Activated CD4-positive, alpha-beta T cell treated with anti-CD3 and anti-CD28 coated beads for 36 hours (primary cell): ENCODE data around the gene DMAC2. TPM values are rescaled to one million over a fixed set of nuclear protein-coding genes. Genes with fewer than 3 reads are reported as not detected.
"Not testable (repeated sequence)": the region's sequence is repeated elsewhere in the genome, so short reads cannot be mapped to it uniquely, and the experiment has no call there.

Experiments used
- ATAC-seq: fragments of 200-7000 bp; cut with Tn5 transposase; one replicate; pipeline ENCODE4 v1.10.0; 2021; ENCODE audit warnings: mild to moderate bottlenecking, moderate library complexity
- CTCF ChIA-PET: fragments of 350-600 bp; sonication (Branson Sonifier 250); formaldehyde crosslinking; loops from one replicate; lab custom pipeline; 2021; ENCODE audit warnings: antibody characterized with exemption; lab: Charles Lee
- POLR2A ChIA-PET: fragments of 350-600 bp; sonication (Branson Sonifier 250); formaldehyde crosslinking; loops from one replicate; lab custom pipeline; 2021; ENCODE audit warnings: antibody characterized with exemption, inconsistent platforms; lab: Charles Lee
- DNase-seq: peaks from one replicate; pipeline ENCODE4 v3.0.0-alpha.2; 2020
- H3K27ac Mint-ChIP-seq: one replicate; pipeline ENCODE4 v1.8.0; 2021; ENCODE audit warnings: mixed read lengths
- H3K27me3 Mint-ChIP-seq: one replicate; pipeline ENCODE4 v1.8.0; 2021; ENCODE audit warnings: mixed read lengths
- H3K36me3 Mint-ChIP-seq: one replicate; pipeline ENCODE4 v1.8.0; 2021; ENCODE audit warnings: low read depth, mixed read lengths
- H3K4me1 Mint-ChIP-seq: one replicate; pipeline ENCODE4 v1.8.0; 2021; ENCODE audit warnings: mixed read lengths
- H3K4me3 Mint-ChIP-seq: one replicate; pipeline ENCODE4 v1.8.0; 2021; ENCODE audit warnings: mild to moderate bottlenecking, moderate library complexity, mixed read lengths
- H3K9me3 Mint-ChIP-seq: one replicate; pipeline ENCODE4 v1.8.0; 2021; ENCODE audit warnings: low read depth, mixed read lengths
- intact Hi-C, 2 experiments: fragments of 100-400 bp; cut with DNase I in 1 of 2; cut with micrococcal nuclease in 1 of 2; formaldehyde crosslinking; loops; one replicate each; pipeline versions ENCODE4 v1.14.2 to v1.15.1; 2022 to 2024; cut with DNase I, micrococcal nuclease
- total RNA-seq, 2 experiments: library from RNA; stranded (reverse); gene quantifications; one replicate each; pipeline ENCODE4 v1.2.3, GENCODE V29; 2021

The DMAC2 gene
- total RNA-seq, result 10 to 100 TPM; 52.5 to 66.3 TPM

GRCh38 chr19:41439441-41440222, at the start of gene DMAC2:
Gene DMAC2 (minus strand): TSS chr19:41439912. CDS start chr19:41439899, 13 bp downstream.
- CTCF ChIA-PET, result interaction anchor here (0.6 to 5.4 kb wide), 23 partner anchors 9 to 268 kb away, joined by 3 to 56 read pairs (median 5); partner anchors contain the start of genes B9D2, BCKDHA and CEACAM21
- H3K4me3 Mint-ChIP-seq, result no peak within 1 kb of the TSS
- DNase-seq, result peak; percentile 98
- H3K36me3 Mint-ChIP-seq, result peaks cover 10% of the 10 kb centered on the region
- ATAC-seq, result peak; percentile 97
- intact Hi-C loops, result loop anchor here (1.0 to 5.0 kb wide), 8 partner anchors 42 to 420 kb away; partner anchors contain the start of genes B9D2 (in 2 of the 2), BCKDHA (in 2 of the 2), EXOSC5 (in 2 of the 2) and CCDC97 (in 1 of the 2)
- H3K27ac Mint-ChIP-seq, result peak within 1 kb of the TSS; percentile 2
- no peaks in the 10 kb centered on the region for H3K9me3 Mint-ChIP-seq
- POLR2A ChIA-PET, result interaction anchor here (0.5 to 1.7 kb wide), 12 partner anchors 10 to 175 kb away, joined by 3 to 8 read pairs (median 5); partner anchors contain the start of genes B9D2 and HNRNPUL1
- H3K27me3 Mint-ChIP-seq, result peaks cover 2% of the 10 kb centered on the region
- peaks cover 18% of the 10 kb centered on the region for H3K4me1 Mint-ChIP-seq

GRCh38 chr19:41486953-41487352, 47.2 kb upstream of the DMAC2 start:
- intact Hi-C loops, ATAC-seq, H3K4me1 Mint-ChIP-seq, POLR2A ChIA-PET, H3K4me3 Mint-ChIP-seq, DNase-seq, H3K27ac Mint-ChIP-seq, H3K36me3 Mint-ChIP-seq, H3K9me3 Mint-ChIP-seq: not testable (repeated sequence)
- CTCF ChIA-PET, result interaction anchor here (1.1 to 1.3 kb wide), 3 partner anchors 79 to 220 kb away, joined by 3 to 4 read pairs (median 3); no protein-coding TSS in a partner anchor
- peaks cover 31% of the 10 kb centered on the region for H3K27me3 Mint-ChIP-seq

- DNase-seq (no peak), ATAC-seq (no peak)
- no peak overlapping the region for H3K27ac Mint-ChIP-seq
- H3K27me3 Mint-ChIP-seq, result peaks cover 37% of the 10 kb centered on the region
- H3K4me1 Mint-ChIP-seq, result no peaks in the 10 kb centered on the region
- no peaks in the 10 kb centered on the region for H3K36me3 Mint-ChIP-seq
- H3K4me3 Mint-ChIP-seq, result no peak overlapping the region
- CTCF ChIA-PET, result interaction anchor here (0.6 to 1.3 kb wide), 3 partner anchors 79 to 157 kb away, joined by 3 to 4 read pairs (median 3); no protein-coding TSS in a partner anchor
- POLR2A ChIA-PET, result no interaction called here
- H3K9me3 Mint-ChIP-seq, result no peaks in the 10 kb centered on the region
- intact Hi-C loops, result no loop called here
These were observed 45.1 kb upstream of the DMAC2 start for GRCh38 chr19:41484822-41485221.

GRCh38 chr19:41480336-41480735, 40.6 kb upstream of the DMAC2 start:
- peaks cover 21% of the 10 kb centered on the region for H3K27me3 Mint-ChIP-seq
- POLR2A ChIA-PET, result no interaction called here
- CTCF ChIA-PET, result interaction anchor here (1.0 to 1.2 kb wide), 2 partner anchors 32 to 89 kb away, joined by 3 to 5 read pairs; no protein-coding TSS in a partner anchor
- no peaks in the 10 kb centered on the region for H3K4me1 Mint-ChIP-seq
- H3K9me3 Mint-ChIP-seq, result no peaks in the 10 kb centered on the region
- H3K36me3 Mint-ChIP-seq, result no peaks in the 10 kb centered on the region
- DNase-seq, result no peak
- intact Hi-C loops, result no loop called here
- no peak overlapping the region for H3K27ac Mint-ChIP-seq
- H3K4me3 Mint-ChIP-seq, result no peak overlapping the region
- ATAC-seq, result no peak

- intact Hi-C loops, result no loop called here
These were observed 40.1 kb upstream of the DMAC2 start for GRCh38 chr19:41479757-41480191.

GRCh38 chr19:41478875-41479756, 39.4 kb upstream of the DMAC2 start:
- no peaks in the 10 kb centered on the region for H3K4me1 Mint-ChIP-seq
- ChIA-PET CTCF (interaction anchor here (0.6 to 1.2 kb wide), 8 partner anchors 21 to 261 kb away, joined by 3 read pairs; no protein-coding TSS in a partner anchor), POLR2A (no interaction called here)
- H3K36me3 Mint-ChIP-seq, result no peaks in the 10 kb centered on the region
- ATAC-seq, result no peak
- no peak overlapping the region for H3K4me3 Mint-ChIP-seq
- no peaks in the 10 kb centered on the region for H3K9me3 Mint-ChIP-seq
- no peak for DNase-seq
- peaks cover 14% of the 10 kb centered on the region for H3K27me3 Mint-ChIP-seq
- intact Hi-C loops, result no loop called here
- H3K27ac Mint-ChIP-seq, result no peak overlapping the region

More at GRCh38 chr19:41479757-41480191, 40.1 kb upstream of the DMAC2 start:
- H3K27ac Mint-ChIP-seq, result no peak overlapping the region
- H3K4me3 Mint-ChIP-seq, result no peak overlapping the region
- POLR2A ChIA-PET, result no interaction called here
- peaks cover 17% of the 10 kb centered on the region for H3K27me3 Mint-ChIP-seq
- peak; percentile 37 for DNase-seq
- H3K4me1 Mint-ChIP-seq, result no peaks in the 10 kb centered on the region
- no peaks in the 10 kb centered on the region for H3K9me3 Mint-ChIP-seq
- ATAC-seq, result peak; percentile 42
- CTCF ChIA-PET, result interaction anchor here (0.6 to 1.2 kb wide), 5 partner anchors 31 to 126 kb away, joined by 3 to 5 read pairs (median 3); no protein-coding TSS in a partner anchor
- H3K36me3 Mint-ChIP-seq, result no peaks in the 10 kb centered on the region

- ChIA-PET POLR2A (no interaction called here), CTCF (interaction anchor here (0.6 kb wide), 2 partner anchors 262 to 308 kb away, joined by 3 to 5 read pairs; no protein-coding TSS in a partner anchor)
- H3K9me3 Mint-ChIP-seq, result peaks cover under 1% of the 10 kb centered on the region
- H3K27me3 Mint-ChIP-seq, result peaks cover 16% of the 10 kb centered on the region
- intact Hi-C loops, result no loop called here
- ATAC-seq, result no peak
- no peak overlapping the region for H3K4me3 Mint-ChIP-seq
- H3K27ac Mint-ChIP-seq, result no peak overlapping the region
- no peaks in the 10 kb centered on the region for H3K4me1 Mint-ChIP-seq
- no peak for DNase-seq
- no peaks in the 10 kb centered on the region for H3K36me3 Mint-ChIP-seq
These were observed 38.5 kb upstream of the DMAC2 start for GRCh38 chr19:41478171-41478570.

- ChIA-PET CTCF (no interaction called here), POLR2A (no interaction called here)
- Mint-ChIP-seq H3K27me3 (peaks cover 21% of the 10 kb centered on the region), H3K9me3 (peaks cover 6% of the 10 kb centered on the region), H3K27ac (no peak overlapping the region), H3K36me3 (no peaks in the 10 kb centered on the region), H3K4me1 (no peaks in the 10 kb centered on the region), H3K4me3 (no peak overlapping the region)
- DNase-seq (no peak), ATAC-seq (no peak)
- intact Hi-C loops, result no loop called here
These were observed 36.9 kb upstream of the DMAC2 start for GRCh38 chr19:41476583-41476982.

- peaks cover 17% of the 10 kb centered on the region for H3K27me3 Mint-ChIP-seq
- CTCF ChIA-PET, result interaction anchor here (0.6 kb wide), 1 partner anchor 105 kb away, joined by 5 read pairs; no protein-coding TSS in a partner anchor
- DNase-seq, ATAC-seq, intact Hi-C loops, POLR2A ChIA-PET, H3K36me3 Mint-ChIP-seq, H3K9me3 Mint-ChIP-seq, H3K4me1 Mint-ChIP-seq, H3K27ac Mint-ChIP-seq, H3K4me3 Mint-ChIP-seq: not testable (repeated sequence)
These were observed 23.8 kb upstream of the DMAC2 start for GRCh38 chr19:41463257-41464256.

- Mint-ChIP-seq H3K36me3 (no peaks in the 10 kb centered on the region), H3K27ac (no peak overlapping the region), H3K9me3 (no peaks in the 10 kb centered on the region), H3K4me3 (no peak overlapping the region), H3K4me1 (no peaks in the 10 kb centered on the region), H3K27me3 (peaks cover 14% of the 10 kb centered on the region)
- ChIA-PET POLR2A (no interaction called here), CTCF (no interaction called here)
- DNase-seq, result no peak
- intact Hi-C loops, result no loop called here
- no peak for ATAC-seq
These were observed 22.8 kb upstream of the DMAC2 start for GRCh38 chr19:41462497-41462896.
